COLO668 (cell line): ENCODE results near the gene VSNL1.
A peak's percentile ranks its signal among the peaks of the same experiment; 100 is the strongest.
"Not testable (repeated sequence)": the region's sequence is repeated elsewhere in the genome, so short reads cannot be mapped to it uniquely, and the experiment has no call there.

Experiments
- DNase-seq: peaks from one replicate; lab custom pipeline; 2025; ENCODE audit not compliant: unreplicated experiment; lab: John Stamatoyannopoulos, UW

The VSNL1 gene

GRCh38 chr2:17541531-17541950 is 1.0 kb downstream of the VSNL1 start:
- no peak for DNase-seq

GRCh38 chr2:17542471-17542870 is 2.0 kb downstream of the VSNL1 start:
- DNase-seq, result no peak

GRCh38 chr2:17543131-17543660 is 2.7 kb downstream of the VSNL1 start:
- no peak for DNase-seq

GRCh38 chr2:17543848-17544247 is 3.4 kb downstream of the VSNL1 start:
- no peak for DNase-seq

GRCh38 chr2:17544256-17544655 is 3.8 kb downstream of the VSNL1 start:
- no peak for DNase-seq

- no peak for DNase-seq
Measured at GRCh38 chr2:17545680-17546613, 5.5 kb downstream of the VSNL1 start.

GRCh38 chr2:17547237-17547636 is 6.7 kb downstream of the VSNL1 start:
- DNase-seq, result no peak

GRCh38 chr2:17547737-17548136 is 7.2 kb downstream of the VSNL1 start:
- DNase-seq, result no peak

GRCh38 chr2:17550907-17551306 is 10.4 kb downstream of the VSNL1 start:
- no peak for DNase-seq

- no peak for DNase-seq
Measured at GRCh38 chr2:17555150-17555549, 14.7 kb downstream of the VSNL1 start.

GRCh38 chr2:17557596-17557995 is 17.1 kb downstream of the VSNL1 start:
- no peak for DNase-seq

- no peak for DNase-seq
Measured at GRCh38 chr2:17558053-17558452, 17.6 kb downstream of the VSNL1 start.

GRCh38 chr2:17558878-17559277 is 18.4 kb downstream of the VSNL1 start:
- no peak for DNase-seq

GRCh38 chr2:17565726-17566125 is 25.2 kb downstream of the VSNL1 start:
- DNase-seq, result not testable (repeated sequence)

- no peak for DNase-seq
Measured at GRCh38 chr2:17571681-17572080, 31.2 kb downstream of the VSNL1 start.

GRCh38 chr2:17573085-17573803 is 32.7 kb downstream of the VSNL1 start:
- no peak for DNase-seq

- no peak for DNase-seq
Measured at GRCh38 chr2:17573804-17574175, 33.3 kb downstream of the VSNL1 start.

GRCh38 chr2:17574406-17575073 is 34.0 kb downstream of the VSNL1 start:
- DNase-seq, result no peak

GRCh38 chr2:17576802-17577201 is 36.3 kb downstream of the VSNL1 start:
- peak; percentile 6 for DNase-seq

- DNase-seq, result peak; percentile 21
Measured at GRCh38 chr2:17578466-17578928, 38.0 kb downstream of the VSNL1 start.

- no peak for DNase-seq
Measured at GRCh38 chr2:17579605-17580318, 39.3 kb downstream of the VSNL1 start.
